OCI-LY3 (cell line): Measurements from ENCODE around the gene IL36A.

Source experiments
- CTCF ChIP-seq: fragments of 200-600, 300-600 bp; sonication (generic); IDR thresholded peaks from 2 replicates; pipeline ENCODE4 v1.5.1; 2014; ENCODE audit warnings: antibody characterized with exemption, low read length, low read depth
- EZH2phosphoT487 ChIP-seq: fragments of 200-600 bp; shearing (Covaris generic); IDR thresholded peaks from 2 replicates; pipeline ENCODE4 v1.6.1; 2018; ENCODE audit warnings: antibody characterized with exemption, mixed run types, low read depth

- TF ChIP-seq CTCF (no peak), EZH2phosphoT487 (no peak)
Observed at GRCh38 chr2:113038291-113038690, 33.0 kb downstream of the IL36A start.
